ENCODE results near the gene VWA3B.

DNA sequence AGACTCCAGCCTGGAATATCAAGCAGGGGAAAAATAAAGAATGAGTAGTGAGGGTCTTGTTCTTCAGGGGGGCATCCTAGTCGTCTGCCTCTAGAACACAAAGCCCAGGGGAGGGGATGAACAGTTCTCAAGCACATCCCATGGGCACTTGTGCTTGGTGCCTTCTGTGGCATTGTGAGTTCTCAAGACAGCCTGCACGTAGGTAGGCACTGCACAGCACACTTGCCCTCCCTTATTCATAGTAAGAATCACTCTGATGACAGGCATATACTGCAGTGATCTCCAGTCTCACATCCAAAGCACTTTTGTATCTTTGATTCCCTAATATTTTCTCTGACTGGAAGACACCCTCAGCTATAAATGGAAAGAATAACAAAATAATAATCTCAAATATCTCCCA is 154.6 kb downstream of the VWA3B start:
- TF ChIP-seq, protein P1, sequence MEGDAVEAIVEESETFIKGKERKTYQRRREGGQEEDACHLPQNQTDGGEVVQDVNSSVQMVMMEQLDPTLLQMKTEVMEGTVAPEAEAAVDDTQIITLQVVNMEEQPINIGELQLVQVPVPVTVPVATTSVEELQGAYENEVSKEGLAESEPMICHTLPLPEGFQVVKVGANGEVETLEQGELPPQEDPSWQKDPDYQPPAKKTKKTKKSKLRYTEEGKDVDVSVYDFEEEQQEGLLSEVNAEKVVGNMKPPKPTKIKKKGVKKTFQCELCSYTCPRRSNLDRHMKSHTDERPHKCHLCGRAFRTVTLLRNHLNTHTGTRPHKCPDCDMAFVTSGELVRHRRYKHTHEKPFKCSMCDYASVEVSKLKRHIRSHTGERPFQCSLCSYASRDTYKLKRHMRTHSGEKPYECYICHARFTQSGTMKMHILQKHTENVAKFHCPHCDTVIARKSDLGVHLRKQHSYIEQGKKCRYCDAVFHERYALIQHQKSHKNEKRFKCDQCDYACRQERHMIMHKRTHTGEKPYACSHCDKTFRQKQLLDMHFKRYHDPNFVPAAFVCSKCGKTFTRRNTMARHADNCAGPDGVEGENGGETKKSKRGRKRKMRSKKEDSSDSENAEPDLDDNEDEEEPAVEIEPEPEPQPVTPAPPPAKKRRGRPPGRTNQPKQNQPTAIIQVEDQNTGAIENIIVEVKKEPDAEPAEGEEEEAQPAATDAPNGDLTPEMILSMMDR (IDR thresholded peaks at IDR 0.05), result no peak
- TF ChIP-seq POLR2A (IDR thresholded peaks at IDR 0.05), result no peak

Data from body of pancreas (tissue), 4 donors.